ENCODE results near the gene THSD4.

The THSD4 gene

GRCh38 chr15:71747128-71748083 is 632.1 kb downstream of the THSD4 start:
- no peak for DNase-seq

GRCh38 chr15:71748293-71748718 is 633.0 kb downstream of the THSD4 start:
- DNase-seq, result no peak

GRCh38 chr15:71749500-71749899 is 634.2 kb downstream of the THSD4 start:
- DNase-seq, result no peak

GRCh38 chr15:71752128-71752527 is 636.9 kb downstream of the THSD4 start:
- DNase-seq, result no peak

GRCh38 chr15:71752604-71753289 is 637.5 kb downstream of the THSD4 start:
- DNase-seq, result no peak

- DNase-seq, result no peak
Observed at GRCh38 chr15:71753346-71753745, 638.1 kb downstream of the THSD4 start.

- no peak for DNase-seq
Observed at GRCh38 chr15:71754660-71755059, 639.4 kb downstream of the THSD4 start.

GRCh38 chr15:71755092-71755970 is 640.1 kb downstream of the THSD4 start:
- DNase-seq, result no peak

- DNase-seq, result no peak
Observed at GRCh38 chr15:71756599-71757352, 641.5 kb downstream of the THSD4 start.

GRCh38 chr15:71757741-71758530 is 642.7 kb downstream of the THSD4 start:
- no peak for DNase-seq

GRCh38 chr15:71758711-71759110 is 643.4 kb downstream of the THSD4 start:
- DNase-seq, result no peak

GRCh38 chr15:71760852-71761251 is 645.6 kb downstream of the THSD4 start:
- no peak for DNase-seq

- DNase-seq, result no peak
Observed at GRCh38 chr15:71761649-71762048, 646.4 kb downstream of the THSD4 start.

GRCh38 chr15:71768184-71768583 is 652.9 kb downstream of the THSD4 start:
- no peak for DNase-seq

- no peak for DNase-seq
Observed at GRCh38 chr15:71773206-71773859, 658.1 kb downstream of the THSD4 start.

- DNase-seq, result no peak
Observed at GRCh38 chr15:71775856-71776255, 660.6 kb downstream of the THSD4 start.

- DNase-seq, result no peak
Observed at GRCh38 chr15:71776304-71776703, 661.0 kb downstream of the THSD4 start.

GRCh38 chr15:71777216-71777943 is 662.1 kb downstream of the THSD4 start:
- no peak for DNase-seq

- DNase-seq, result no peak
Observed at GRCh38 chr15:71779073-71779797, 664.0 kb downstream of the THSD4 start.

All from NCI-H446 treated with DMSO at 0.1 percent for 48 hours (cell line).